ENCODE measurements around the gene SLC4A4.

- TF ChIP-seq, protein P1, sequence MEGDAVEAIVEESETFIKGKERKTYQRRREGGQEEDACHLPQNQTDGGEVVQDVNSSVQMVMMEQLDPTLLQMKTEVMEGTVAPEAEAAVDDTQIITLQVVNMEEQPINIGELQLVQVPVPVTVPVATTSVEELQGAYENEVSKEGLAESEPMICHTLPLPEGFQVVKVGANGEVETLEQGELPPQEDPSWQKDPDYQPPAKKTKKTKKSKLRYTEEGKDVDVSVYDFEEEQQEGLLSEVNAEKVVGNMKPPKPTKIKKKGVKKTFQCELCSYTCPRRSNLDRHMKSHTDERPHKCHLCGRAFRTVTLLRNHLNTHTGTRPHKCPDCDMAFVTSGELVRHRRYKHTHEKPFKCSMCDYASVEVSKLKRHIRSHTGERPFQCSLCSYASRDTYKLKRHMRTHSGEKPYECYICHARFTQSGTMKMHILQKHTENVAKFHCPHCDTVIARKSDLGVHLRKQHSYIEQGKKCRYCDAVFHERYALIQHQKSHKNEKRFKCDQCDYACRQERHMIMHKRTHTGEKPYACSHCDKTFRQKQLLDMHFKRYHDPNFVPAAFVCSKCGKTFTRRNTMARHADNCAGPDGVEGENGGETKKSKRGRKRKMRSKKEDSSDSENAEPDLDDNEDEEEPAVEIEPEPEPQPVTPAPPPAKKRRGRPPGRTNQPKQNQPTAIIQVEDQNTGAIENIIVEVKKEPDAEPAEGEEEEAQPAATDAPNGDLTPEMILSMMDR (IDR thresholded peaks at IDR 0.05; ENCODE audit: low read length) = no peak
- TF ChIP-seq EZH2 (IDR thresholded peaks at IDR 0.05; ENCODE audit: borderline replicate concordance, low read length) = no peak
Measured at GRCh38 chr4:71369536-71369935, 30.7 kb downstream of the SLC4A4 start.
